Natural killer cell (primary cell): ENCODE measurements around the gene PC. TPM values are rescaled to one million over a fixed set of nuclear protein-coding genes. Genes with fewer than 3 reads are reported as not detected.

ENCODE experiments used
- ATAC-seq, 3 donors: fragments of 150-1000 bp in 2 of 3; fragments of 200-7000 bp in 1 of 3; cut with Tn5 transposase; 1 replicate in 1 of 3; 2 replicates in 2 of 3; pipeline ENCODE4 v1.10.0; 2021; ENCODE audit warnings: mild to moderate bottlenecking in 2 of 3, moderate library complexity in 2 of 3
- DNase-seq, 2 donors: peaks; one replicate each; pipeline versions ENCODE4 v3.0.0 to v3.0.0-alpha.2; 2013 to 2021; ENCODE audit warnings: mixed read lengths in 1 of 2
- H3K27ac ChIP-seq: one replicate; pipeline ENCODE4 v1.5.1; 2013; ENCODE audit warnings: mild to moderate bottlenecking, low read length
- H3K27me3 ChIP-seq: one replicate; pipeline ENCODE4 v1.6.1; 2013; ENCODE audit warnings: low read length; ENCODE audit not compliant: control insufficient read depth, insufficient read depth
- H3K36me3 ChIP-seq: one replicate; pipeline ENCODE4 v1.6.1; 2013; ENCODE audit warnings: low read length; ENCODE audit not compliant: control insufficient read depth, insufficient read depth
- H3K4me1 ChIP-seq: one replicate; pipeline ENCODE4 v1.6.1; 2013; ENCODE audit warnings: low read length; ENCODE audit not compliant: control insufficient read depth, insufficient read depth
- H3K4me3 ChIP-seq: one replicate; pipeline ENCODE4 v1.5.1; 2013; ENCODE audit warnings: low read length
- H3K9me3 ChIP-seq: one replicate; pipeline ENCODE4 v1.6.1; 2013; ENCODE audit warnings: low read length; ENCODE audit not compliant: control insufficient read depth, insufficient read depth
- H3K27ac Mint-ChIP-seq, 2 donors: one replicate each; pipeline ENCODE4 v1.8.0; 2022; ENCODE audit warnings: mild to moderate bottlenecking in 2 of 2, mixed read lengths in 2 of 2, moderate library complexity in 1 of 2
- H3K27me3 Mint-ChIP-seq, 2 donors: one replicate each; pipeline ENCODE4 v1.8.0; 2022; ENCODE audit warnings: low read depth in 2 of 2, mixed read lengths in 2 of 2
- H3K36me3 Mint-ChIP-seq: one replicate; pipeline ENCODE4 v1.8.0; 2022; ENCODE audit warnings: mixed read lengths
- H3K4me1 Mint-ChIP-seq, 2 donors: one replicate each; pipeline ENCODE4 v1.8.0; 2022; ENCODE audit warnings: mixed read lengths in 2 of 2
- H3K4me3 Mint-ChIP-seq: one replicate; pipeline ENCODE4 v1.8.0; 2022; ENCODE audit warnings: mild to moderate bottlenecking, moderate library complexity, mixed read lengths
- H3K9me3 Mint-ChIP-seq, 2 donors: one replicate each; pipeline ENCODE4 v1.8.0; 2022; ENCODE audit warnings: mixed read lengths in 2 of 2
- CTCF ChIP-seq: fragments of 200-600 bp; IDR thresholded peaks from one replicate; pipeline ENCODE4 v1.8.0; 2022; ENCODE audit warnings: antibody characterized with exemption
- WGBS: methylation state at CpG from one replicate; pipeline ENCODE4 v1.1.7; 2013; ENCODE audit warnings: missing lambda C conversion rate; ENCODE audit not compliant: insufficient coverage; 5-methylcytosine and 5-hydroxymethylcytosine counted together
- intact Hi-C: fragments of 100-400 bp; cut with micrococcal nuclease; formaldehyde crosslinking; loops from one replicate; pipeline ENCODE4 v1.14.2; 2022
- total RNA-seq, 4 donors: library from RNA; stranded (reverse); fragments of 120-200 nt in 1 of 4; gene quantifications; one replicate each; pipeline versions ENCODE4 v1.2.3 to v1.2.4, GENCODE V29; 2013 to 2022

PC gene
- total RNA-seq, 3 donors from 2014 or later (not counting 1 experiment from before 2014, with no cell fraction given) = 4.1 to 5.9 (median 4.6) TPM

DNA sequence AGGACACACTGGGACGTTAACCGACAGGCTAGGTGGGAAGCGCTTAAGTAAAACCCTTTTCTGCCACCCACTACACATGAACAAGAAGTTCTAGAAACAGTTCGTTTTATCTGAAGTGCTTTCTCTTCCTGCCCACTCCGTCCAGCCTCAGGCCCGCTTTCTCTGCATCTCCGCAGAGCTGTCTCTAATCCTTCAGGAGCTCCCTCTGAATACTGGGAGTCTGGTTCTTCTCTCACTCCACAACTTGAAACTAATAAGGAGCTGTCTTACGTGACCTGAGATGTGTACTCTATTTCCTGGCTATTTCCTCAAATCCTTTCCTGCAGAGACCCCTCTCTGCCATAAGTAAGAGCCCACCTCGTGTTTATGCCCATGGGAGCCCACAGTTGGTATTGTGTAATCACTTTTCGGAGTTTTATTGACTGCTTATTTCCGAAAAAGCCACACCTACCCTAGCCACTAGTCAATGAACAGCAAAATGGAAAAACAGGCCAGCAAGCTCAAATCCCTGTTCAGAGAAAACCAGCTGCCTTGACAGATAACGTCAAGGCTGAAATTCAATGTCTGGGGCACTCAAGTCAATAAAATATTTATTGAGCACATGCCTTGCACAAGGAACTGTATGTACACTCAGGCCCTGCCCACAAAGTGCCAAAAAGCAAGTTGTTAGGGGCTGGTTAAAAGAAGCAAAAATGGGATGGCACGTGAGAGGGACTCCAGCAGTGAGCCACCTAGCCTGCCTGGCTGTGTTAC lies 4.9 kb downstream of the PC start:
- no peaks in the 10 kb centered on the region for H3K36me3 Mint-ChIP-seq
- no peak for TF ChIP-seq CTCF
- H3K27me3 ChIP-seq = no peaks in the 10 kb centered on the region
- 87% methylated on average over 13 of the region's 13 CpGs for WGBS
- H3K27ac ChIP-seq = no peak overlapping the region
- no peak for ATAC-seq
- no peak for DNase-seq
- no peak overlapping the region for H3K27ac Mint-ChIP-seq
- peaks cover 0 to 3% of the 10 kb centered on the region in 2 donors for H3K27me3 Mint-ChIP-seq
- H3K9me3 ChIP-seq = no peaks in the 10 kb centered on the region
- no peak overlapping the region for H3K4me3 ChIP-seq
- H3K9me3 Mint-ChIP-seq = no peaks in the 10 kb centered on the region
- H3K4me1 ChIP-seq = peaks cover 12% of the 10 kb centered on the region
- no peak overlapping the region for H3K4me3 Mint-ChIP-seq
- H3K36me3 ChIP-seq = no peaks in the 10 kb centered on the region
- peaks cover 12% of the 10 kb centered on the region in 2 donors for H3K4me1 Mint-ChIP-seq
- intact Hi-C loops = no loop called here

GRCh38 chr11:66951927-66952337 lies 6.3 kb downstream of the PC start:
- no peak for ATAC-seq
- Histone ChIP-seq H3K27me3 (no peaks in the 10 kb centered on the region), H3K4me3 (no peak overlapping the region), H3K36me3 (no peaks in the 10 kb centered on the region), H3K4me1 (peaks cover 4% of the 10 kb centered on the region), H3K9me3 (no peaks in the 10 kb centered on the region), H3K27ac (no peak overlapping the region)
- H3K4me1 Mint-ChIP-seq = peaks cover 4 to 5% of the 10 kb centered on the region in 2 donors
- H3K27me3 Mint-ChIP-seq = peaks cover 0 to 3% of the 10 kb centered on the region in 2 donors
- DNase-seq = no peak
- no peaks in the 10 kb centered on the region for H3K9me3 Mint-ChIP-seq
- intact Hi-C loops = no loop called here
- H3K27ac Mint-ChIP-seq = no peak overlapping the region
- TF ChIP-seq CTCF = no peak
- no peak overlapping the region for H3K4me3 Mint-ChIP-seq
- WGBS = 76% methylated on average over 7 of the region's 7 CpGs
- H3K36me3 Mint-ChIP-seq = no peaks in the 10 kb centered on the region

DNA sequence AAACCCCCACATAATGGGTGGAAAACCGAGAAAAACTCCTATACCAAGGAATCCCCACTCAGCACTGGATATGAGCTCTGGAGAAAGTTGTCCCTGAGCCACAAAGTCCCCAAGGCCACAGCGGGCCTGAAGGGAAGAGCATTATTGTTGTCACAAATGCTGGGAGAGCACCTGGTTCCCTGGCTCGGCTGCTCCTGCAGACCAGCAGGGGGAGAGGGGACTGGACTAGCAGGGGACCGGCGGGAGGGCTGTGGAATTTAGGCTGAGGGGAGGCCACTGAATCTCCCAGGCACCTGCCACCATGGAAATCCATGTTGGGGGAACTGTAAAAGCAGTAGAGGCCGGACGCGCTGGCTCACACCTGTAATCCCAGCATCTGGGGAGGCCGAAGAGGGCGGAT lies 7.0 kb downstream of the PC start:
- Histone ChIP-seq H3K4me3 (no peak overlapping the region), H3K4me1 (no peaks in the 10 kb centered on the region), H3K27me3 (no peaks in the 10 kb centered on the region), H3K36me3 (no peaks in the 10 kb centered on the region), H3K9me3 (no peaks in the 10 kb centered on the region), H3K27ac (no peak overlapping the region)
- Mint-ChIP-seq H3K27ac (no peak overlapping the region), H3K36me3 (no peaks in the 10 kb centered on the region), H3K9me3 (no peaks in the 10 kb centered on the region), H3K27me3 (peaks cover 0 to 3% of the 10 kb centered on the region in 2 donors), H3K4me1 (no peaks in the 10 kb centered on the region), H3K4me3 (no peak overlapping the region)
- ATAC-seq (no peak), DNase-seq (no peak)
- TF ChIP-seq CTCF = no peak
- WGBS = 96% methylated on average over 10 of the region's 10 CpGs
- intact Hi-C loops = no loop called here

DNA sequence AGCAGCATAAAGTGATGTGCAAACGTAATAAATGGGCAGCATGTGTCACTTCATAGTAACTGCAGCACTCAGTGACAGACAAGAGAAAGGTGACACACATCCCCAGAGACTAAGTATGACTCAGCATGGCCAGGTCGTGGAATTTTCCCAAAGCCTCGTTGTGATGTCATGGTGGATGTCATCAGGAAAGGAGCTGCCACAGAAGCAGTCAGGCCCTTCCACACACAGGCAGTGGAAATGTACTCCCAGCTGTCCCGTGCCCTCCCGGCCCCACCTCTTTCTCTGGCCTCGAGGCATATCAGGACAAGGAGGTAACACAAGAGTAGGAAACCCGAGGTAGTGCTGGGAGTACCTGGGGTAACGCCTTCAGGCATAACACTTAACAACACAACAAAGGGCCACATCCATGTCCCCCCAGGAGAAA lies 8.1 kb downstream of the PC start:
- WGBS = 77% methylated on average over 6 of the region's 8 CpGs
- H3K27me3 Mint-ChIP-seq = peaks cover 0 to 1% of the 10 kb centered on the region in 2 donors

More for the DNA sequence above, 8.1 kb downstream of the PC start:
- H3K4me3 ChIP-seq = no peak overlapping the region
- Mint-ChIP-seq H3K4me3 (no peak overlapping the region), H3K4me1 (no peaks in the 10 kb centered on the region), H3K36me3 (no peaks in the 10 kb centered on the region), H3K27ac (no peak overlapping the region), H3K9me3 (no peaks in the 10 kb centered on the region)
- DNase-seq = no peak
- no peaks in the 10 kb centered on the region for H3K27me3 ChIP-seq
- intact Hi-C loops = no loop called here
- no peak for ATAC-seq
- no peaks in the 10 kb centered on the region for H3K9me3 ChIP-seq
- no peak for TF ChIP-seq CTCF
- H3K4me1 ChIP-seq = no peaks in the 10 kb centered on the region
- H3K27ac ChIP-seq = no peak overlapping the region
- H3K36me3 ChIP-seq = no peaks in the 10 kb centered on the region
